ENCODE measurements around the gene RPL36A.

Gene RPL36A

DNA sequence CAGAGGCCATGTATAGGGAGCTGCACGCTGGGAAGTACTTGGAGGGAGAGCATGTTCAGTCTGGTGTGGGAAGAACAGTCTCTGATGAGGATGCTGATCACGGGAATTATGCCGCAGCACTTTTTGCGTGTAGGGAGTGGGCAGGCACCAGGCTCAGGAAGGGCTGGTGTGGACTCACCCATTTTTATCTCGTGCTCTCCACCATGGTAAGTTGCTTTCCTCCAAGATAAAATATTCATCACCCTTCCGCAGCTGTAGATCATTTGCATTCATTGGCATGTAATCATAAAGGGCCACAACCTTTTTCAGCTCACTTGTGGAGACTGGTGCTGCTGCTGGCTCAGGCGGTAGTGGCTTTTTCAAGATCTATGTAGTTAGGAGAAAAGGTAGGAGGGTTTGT, 30.4 kb upstream of the RPL36A start:
- DNase-seq (ENCODE audit: low read depth): no peak
- no peak overlapping the region for H3K4me3 ChIP-seq (ENCODE audit: low read length)
- TF ChIP-seq, protein P1, sequence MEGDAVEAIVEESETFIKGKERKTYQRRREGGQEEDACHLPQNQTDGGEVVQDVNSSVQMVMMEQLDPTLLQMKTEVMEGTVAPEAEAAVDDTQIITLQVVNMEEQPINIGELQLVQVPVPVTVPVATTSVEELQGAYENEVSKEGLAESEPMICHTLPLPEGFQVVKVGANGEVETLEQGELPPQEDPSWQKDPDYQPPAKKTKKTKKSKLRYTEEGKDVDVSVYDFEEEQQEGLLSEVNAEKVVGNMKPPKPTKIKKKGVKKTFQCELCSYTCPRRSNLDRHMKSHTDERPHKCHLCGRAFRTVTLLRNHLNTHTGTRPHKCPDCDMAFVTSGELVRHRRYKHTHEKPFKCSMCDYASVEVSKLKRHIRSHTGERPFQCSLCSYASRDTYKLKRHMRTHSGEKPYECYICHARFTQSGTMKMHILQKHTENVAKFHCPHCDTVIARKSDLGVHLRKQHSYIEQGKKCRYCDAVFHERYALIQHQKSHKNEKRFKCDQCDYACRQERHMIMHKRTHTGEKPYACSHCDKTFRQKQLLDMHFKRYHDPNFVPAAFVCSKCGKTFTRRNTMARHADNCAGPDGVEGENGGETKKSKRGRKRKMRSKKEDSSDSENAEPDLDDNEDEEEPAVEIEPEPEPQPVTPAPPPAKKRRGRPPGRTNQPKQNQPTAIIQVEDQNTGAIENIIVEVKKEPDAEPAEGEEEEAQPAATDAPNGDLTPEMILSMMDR (conservative IDR thresholded peaks at IDR 0.05; ENCODE audit: low read length): no peak

DNA sequence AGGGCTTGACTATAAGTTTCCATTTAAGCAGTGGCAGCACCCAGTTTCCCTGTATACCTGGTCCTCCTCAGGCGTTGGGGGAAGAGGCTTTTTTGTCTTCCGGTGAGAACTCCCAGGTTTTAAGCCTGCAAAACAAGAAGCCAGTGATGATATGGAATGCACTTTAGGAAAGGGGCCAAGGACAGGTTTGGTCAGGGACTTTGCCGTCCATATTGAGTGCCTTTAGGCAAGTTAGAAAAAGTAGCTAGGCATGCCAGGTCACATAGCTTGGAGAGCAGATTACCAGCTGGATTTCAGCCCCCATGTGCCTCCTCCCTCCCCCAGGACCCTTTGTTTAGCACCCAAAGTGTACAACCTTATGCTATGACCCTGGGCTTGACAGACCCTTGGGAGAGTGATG, 28.7 kb upstream of the RPL36A start:
- DNase-seq (ENCODE audit: low read depth): no peak
- TF ChIP-seq, protein P1 (conservative IDR thresholded peaks at IDR 0.05; ENCODE audit: low read length): no peak

DNA sequence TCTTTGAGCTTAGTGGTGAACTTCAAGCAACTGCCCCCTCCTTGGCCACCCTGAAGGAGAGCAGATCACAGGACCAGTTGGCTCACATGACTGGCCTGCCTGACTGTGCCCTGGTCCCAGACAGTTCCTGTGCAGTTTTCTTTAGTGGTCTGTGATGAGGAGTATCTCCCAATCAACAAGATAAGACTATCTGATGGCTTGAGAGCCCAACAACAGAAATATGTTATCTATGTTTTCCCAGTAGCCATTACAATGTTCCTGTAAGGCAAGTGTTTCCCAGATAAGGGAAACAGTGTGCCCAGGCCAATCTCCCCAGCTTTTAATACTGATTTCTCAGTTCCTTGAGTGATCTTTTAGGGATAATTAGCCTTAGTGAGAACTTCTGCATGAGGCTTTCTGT, 28.1 kb upstream of the RPL36A start:
- TF ChIP-seq, protein P1 (conservative IDR thresholded peaks at IDR 0.05; ENCODE audit: low read length): no peak

More for the DNA sequence above, 28.7 kb upstream of the RPL36A start:
- H3K4me3 ChIP-seq (ENCODE audit: low read length): no peak overlapping the region

DNA sequence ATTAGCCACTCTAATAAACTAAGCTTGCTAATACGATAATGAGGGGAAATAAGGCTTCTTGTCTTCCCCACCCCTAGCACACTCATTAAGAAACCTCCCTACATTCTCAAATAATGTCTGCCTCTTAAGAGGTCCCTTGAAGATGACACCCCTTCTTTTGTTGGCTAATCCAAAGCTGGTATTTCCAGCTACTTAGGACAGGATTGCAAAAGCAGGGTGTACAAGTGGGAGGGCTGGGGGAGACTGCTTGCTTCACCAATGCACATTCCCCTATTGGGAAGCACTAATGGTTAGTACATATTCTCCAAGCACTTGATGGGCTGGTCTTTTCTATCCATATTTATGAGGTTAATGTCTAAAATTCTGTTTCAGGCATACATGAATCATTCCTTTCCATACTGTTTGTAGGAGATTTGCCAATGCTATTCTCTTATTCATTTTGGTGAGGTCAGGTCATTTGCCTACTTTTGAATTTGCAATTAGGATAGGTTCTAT, 25.5 kb upstream of the RPL36A start:
- no peak for DNase-seq (ENCODE audit: low read depth)
- TF ChIP-seq, protein P1 (conservative IDR thresholded peaks at IDR 0.05; ENCODE audit: low read length): no peak
- H3K4me3 ChIP-seq (ENCODE audit: low read length): no peak overlapping the region

More for the DNA sequence above, 28.1 kb upstream of the RPL36A start:
- no peak overlapping the region for H3K4me3 ChIP-seq (ENCODE audit: low read length)
- no peak for DNase-seq (ENCODE audit: low read depth)

DNA sequence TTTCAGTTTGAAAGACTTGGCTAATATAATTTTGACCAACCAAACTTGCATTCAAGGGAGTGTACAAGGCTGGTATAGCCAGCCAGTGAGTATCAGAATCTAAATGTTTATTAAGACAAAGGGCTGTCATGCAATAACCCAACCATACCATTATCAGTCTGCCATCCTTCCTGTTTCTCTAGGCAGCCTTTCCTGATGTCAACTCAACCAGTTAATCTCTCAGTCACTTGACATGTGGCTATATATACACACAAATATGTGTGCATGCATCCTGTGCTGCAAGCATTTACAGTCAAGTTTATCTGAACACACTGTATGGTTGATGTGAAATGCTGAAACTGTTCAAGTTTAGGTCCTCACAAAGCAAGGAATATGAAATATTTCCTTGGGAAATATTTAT, 22.0 kb upstream of the RPL36A start:
- TF ChIP-seq, protein P1 (conservative IDR thresholded peaks at IDR 0.05; ENCODE audit: low read length): no peak
- no peak overlapping the region for H3K4me3 ChIP-seq (ENCODE audit: low read length)
- no peak for DNase-seq (ENCODE audit: low read depth)

DNA sequence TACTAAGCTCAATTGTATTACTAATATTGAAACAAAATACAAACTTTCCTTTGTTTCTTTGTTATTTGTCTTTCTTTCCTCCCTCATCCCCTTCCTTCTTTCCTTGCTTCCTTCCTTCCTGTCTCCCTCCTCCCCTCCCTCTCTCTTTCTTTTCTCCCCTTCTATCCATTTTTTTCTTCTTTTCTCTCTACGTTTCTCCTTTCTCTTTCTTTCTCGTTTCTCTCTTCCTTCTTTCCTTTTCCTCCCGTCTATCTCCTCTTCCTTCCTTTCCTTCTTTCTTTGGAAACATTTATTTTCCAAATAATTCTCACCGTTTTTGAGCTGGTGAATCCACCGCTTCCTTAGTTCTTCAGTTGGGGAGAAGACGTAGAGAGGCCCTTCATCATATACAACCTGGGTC, 21.1 kb upstream of the RPL36A start:
- TF ChIP-seq, protein P1 (conservative IDR thresholded peaks at IDR 0.05; ENCODE audit: low read length): no peak
- no peak for DNase-seq (ENCODE audit: low read depth)
- no peak overlapping the region for H3K4me3 ChIP-seq (ENCODE audit: low read length)

DNA sequence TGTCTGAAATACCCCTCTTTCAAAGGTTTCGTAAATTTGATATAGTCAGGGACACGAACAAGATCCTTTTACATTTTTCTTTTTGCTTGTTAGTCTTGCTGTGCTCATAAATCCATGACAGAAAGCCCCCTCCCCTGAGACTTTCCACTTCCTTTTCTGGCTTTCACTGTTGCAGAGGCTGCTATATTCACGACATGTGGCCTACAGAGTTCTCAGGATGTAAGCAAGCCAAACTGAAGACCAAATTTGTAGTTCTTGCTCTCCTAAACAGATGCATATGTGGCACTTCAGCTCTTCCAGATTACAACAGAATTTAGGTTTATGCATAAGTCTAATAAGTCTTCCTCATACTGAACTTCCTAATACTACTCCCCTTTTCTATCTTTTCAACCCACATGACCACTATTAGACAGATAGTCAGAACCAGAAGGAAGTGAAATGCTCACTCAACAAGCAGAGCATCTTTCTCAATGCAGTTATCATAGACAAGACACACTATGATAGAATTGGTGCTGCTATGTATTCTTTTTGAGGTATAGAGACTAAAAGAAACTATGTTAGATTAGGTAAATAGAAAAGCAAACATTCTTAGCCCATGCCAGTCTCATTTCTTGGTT, 19.8 kb upstream of the RPL36A start:
- no peak for DNase-seq (ENCODE audit: low read depth)
- no peak overlapping the region for H3K4me3 ChIP-seq (ENCODE audit: low read length)
- TF ChIP-seq, protein P1 (conservative IDR thresholded peaks at IDR 0.05; ENCODE audit: low read length): no peak
